H1 (cell line): ENCODE measurements around the gene FAM24B. TPM values are rescaled to one million over a fixed set of nuclear protein-coding genes. Genes with fewer than 3 reads are reported as not detected.

Source experiments
- CHD1 ChIP-seq: IDR thresholded peaks from 2 replicates; pipeline ENCODE4 v1.6.1; 2012; ENCODE audit warnings: low read depth, low read length, improper control_type of control experiment
- EGR1 ChIP-seq: IDR thresholded peaks from 2 replicates; pipeline ENCODE4 v1.6.1; 2011; ENCODE audit warnings: low read depth, low read length, borderline replicate concordance
- SAP30 ChIP-seq: fragments of 300-600 bp; sonication (generic); IDR thresholded peaks from 2 replicates; pipeline ENCODE4 v1.7.1; 2012; ENCODE audit warnings: low read length, moderate library complexity, mild to moderate bottlenecking, inconsistent platforms; ENCODE audit not compliant: insufficient read depth, insufficient replicate concordance
- TAF1 ChIP-seq: IDR thresholded peaks from 2 replicates; pipeline ENCODE4 v1.6.1; 2011; ENCODE audit warnings: mild to moderate bottlenecking, low read depth, low read length
- TAF7 ChIP-seq: optimal IDR thresholded peaks from 2 replicates; pipeline ENCODE3; 2011; ENCODE audit warnings: low read depth, mild to moderate bottlenecking, inconsistent platforms, low read length, moderate library complexity, borderline replicate concordance
- TEAD4 ChIP-seq: IDR thresholded peaks from 2 replicates; pipeline ENCODE4 v1.6.1; 2012; ENCODE audit warnings: low read depth, low read length, inconsistent platforms, mixed read lengths
- polyA plus RNA-seq, 7 experiments: library from polyadenylated mRNA; depleted of rRNA in 3 of 7; stranded (reverse) in 5 of 7; unstranded in 2 of 7; fragments of >200 nt in 5 of 7; fragments of 200-250 nt in 2 of 7; gene quantifications; 1 replicate in 5 of 7; 2 replicates in 1 of 7; 4 replicates in 1 of 7; pipeline versions ENCODE4 v1.2.1 to v1.2.3, GENCODE V29; 2011 to 2013; ENCODE audit warnings: missing spikeins in 2 of 7, mixed read lengths in 2 of 7
- total RNA-seq: library from RNA; stranded (reverse); fragmentation: NEBNext Ultra II Directional; extraction: Animal tissue kit (Norgen Biotek cat#: 25700); gene quantifications from 2 replicates; pipeline ENCODE4 v1.2.1, GENCODE V29; 2021

Gene FAM24B
- total and polyA plus RNA-seq, 2 of the 8 experiments (the other 6 are each of a cell fraction or from before 2014, with no cell fraction given), result 0.50 to 0.56 TPM

GRCh38 chr10:122830965-122831353 is 48.4 kb downstream of the FAM24B start (continued):
- TF ChIP-seq CHD1 (no peak), TAF1 (no peak), TEAD4 (no peak), TAF7 (no peak), EGR1 (no peak), SAP30 (no peak)
